IPS-15b (cell line): ENCODE measurements around the gene ARHGAP15.

ENCODE experiments used
- H3K27me3 ChIP-seq: one replicate; pipeline ENCODE4 v1.6.1; 2013; ENCODE audit warnings: low read length; ENCODE audit not compliant: control insufficient read depth, insufficient read depth
- H3K36me3 ChIP-seq: one replicate; pipeline ENCODE4 v1.6.1; 2013; ENCODE audit warnings: low read length; ENCODE audit not compliant: control insufficient read depth, insufficient read depth
- H3K4me1 ChIP-seq: one replicate; pipeline ENCODE4 v1.6.1; 2013; ENCODE audit warnings: mild to moderate bottlenecking, low read length; ENCODE audit not compliant: control insufficient read depth, insufficient read depth
- H3K4me3 ChIP-seq: one replicate; pipeline ENCODE4 v1.5.1; 2013; ENCODE audit warnings: low read depth, low read length
- H3K9ac ChIP-seq: one replicate; pipeline ENCODE4 v1.6.1; 2013; ENCODE audit warnings: low read depth, mild to moderate bottlenecking, low read length
- H3K9me3 ChIP-seq: one replicate; pipeline ENCODE4 v1.6.1; 2013; ENCODE audit warnings: mild to moderate bottlenecking, low read length; ENCODE audit not compliant: control insufficient read depth, insufficient read depth

Gene ARHGAP15

DNA sequence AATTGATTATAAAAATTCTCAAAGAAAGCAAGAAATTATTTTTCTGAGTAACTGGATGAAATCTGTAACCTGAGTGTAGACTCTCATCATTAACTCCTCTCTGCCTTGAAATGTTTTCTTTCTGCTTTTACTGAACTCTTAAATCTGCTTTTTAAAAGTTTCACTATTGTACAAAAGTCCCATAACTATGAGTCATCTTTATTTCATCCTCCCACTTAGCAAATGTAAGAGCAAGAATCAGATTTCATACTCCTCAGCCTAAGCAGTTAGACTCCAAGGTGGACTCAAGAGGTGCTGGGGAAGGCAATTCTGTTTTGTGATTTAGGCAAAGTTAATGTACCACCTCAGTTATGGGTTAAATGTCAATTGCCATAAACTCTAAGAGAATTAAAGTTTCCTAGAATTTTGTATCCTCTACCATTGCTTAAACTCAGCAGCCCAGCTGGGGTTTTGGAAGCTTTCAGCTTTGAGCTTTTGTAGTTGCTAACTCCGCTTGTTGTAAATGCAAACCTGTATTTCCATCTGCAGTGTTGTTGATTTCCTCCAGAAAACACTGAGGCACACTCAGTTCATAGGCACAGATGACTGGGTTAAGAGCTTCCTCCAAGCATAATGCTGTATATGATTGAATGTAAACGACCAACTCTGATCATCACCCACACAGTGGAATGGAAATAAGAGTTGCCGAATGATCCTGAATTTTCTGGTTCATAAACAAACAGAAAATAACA, 268.8 kb downstream of the ARHGAP15 start:
- no peaks in the 10 kb centered on the region for H3K36me3 ChIP-seq
- H3K4me3 ChIP-seq, result no peak overlapping the region
- H3K9ac ChIP-seq, result no peak overlapping the region
- no peaks in the 10 kb centered on the region for H3K27me3 ChIP-seq
- no peaks in the 10 kb centered on the region for H3K9me3 ChIP-seq
- H3K4me1 ChIP-seq, result peaks cover 2% of the 10 kb centered on the region

DNA sequence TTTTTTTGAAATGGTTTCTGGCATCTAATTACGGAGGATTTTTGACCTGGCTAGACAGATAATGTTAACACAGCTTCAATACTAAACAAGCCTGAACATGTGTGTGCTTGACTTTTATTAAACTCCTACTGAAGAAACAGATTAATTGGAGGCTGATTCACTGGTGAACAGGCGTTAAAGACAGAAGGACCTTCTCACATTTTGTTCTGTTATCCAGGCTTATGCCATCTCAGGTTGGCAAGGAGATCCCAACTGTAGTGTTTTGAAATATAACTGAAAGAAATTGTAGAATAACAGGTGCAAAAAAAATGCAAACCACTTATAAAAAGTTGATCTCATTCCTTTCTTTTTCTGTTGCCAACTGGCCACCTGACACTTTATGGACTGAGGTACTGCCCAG, 269.6 kb downstream of the ARHGAP15 start:
- Histone ChIP-seq H3K27me3 (no peaks in the 10 kb centered on the region), H3K4me3 (no peak overlapping the region), H3K4me1 (peaks cover 2% of the 10 kb centered on the region), H3K36me3 (no peaks in the 10 kb centered on the region), H3K9me3 (no peaks in the 10 kb centered on the region), H3K9ac (no peak overlapping the region)

DNA sequence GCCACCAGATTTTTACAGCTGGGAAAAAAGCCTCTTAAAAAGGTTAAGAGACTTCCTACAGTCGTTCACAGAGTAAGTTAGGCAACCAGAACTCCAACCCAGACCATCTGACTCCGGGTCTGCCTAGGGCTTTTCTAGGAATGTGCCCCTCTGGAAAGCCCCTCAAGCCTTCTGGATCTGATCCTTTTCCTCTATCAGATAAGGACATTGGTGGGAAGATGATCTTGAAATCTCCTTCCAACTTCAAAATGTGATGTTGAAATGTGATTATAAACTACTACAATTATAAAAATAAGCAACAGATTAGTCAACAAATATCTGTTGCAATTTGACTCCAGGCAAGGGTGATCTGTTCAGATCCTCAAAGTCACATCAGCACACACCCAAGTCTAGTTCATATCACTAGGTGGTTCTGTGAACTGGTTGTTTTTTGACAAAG, 270.4 kb downstream of the ARHGAP15 start:
- H3K27me3 ChIP-seq, result no peaks in the 10 kb centered on the region

DNA sequence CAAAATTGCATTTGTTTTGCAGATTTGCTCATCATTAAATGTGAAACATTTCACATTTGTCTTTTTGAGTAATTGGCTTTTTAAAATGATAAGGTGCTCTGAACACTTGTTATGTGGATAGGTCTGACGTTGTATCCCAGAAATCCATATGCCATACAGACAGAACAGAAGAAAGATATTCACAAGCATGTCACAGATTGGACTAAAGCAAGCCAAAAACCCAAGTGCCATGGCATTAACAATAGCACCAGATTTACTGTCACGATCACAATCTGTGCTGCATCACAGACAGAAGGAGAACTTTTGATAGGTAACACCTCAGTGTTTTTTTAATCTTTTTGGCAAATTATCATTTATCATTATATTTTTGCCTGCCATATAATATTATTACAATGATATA, 272.6 kb downstream of the ARHGAP15 start:
- no peak overlapping the region for H3K4me3 ChIP-seq
- peaks cover 2% of the 10 kb centered on the region for H3K4me1 ChIP-seq
- no peak overlapping the region for H3K9ac ChIP-seq
- H3K9me3 ChIP-seq, result no peaks in the 10 kb centered on the region
- H3K36me3 ChIP-seq, result no peaks in the 10 kb centered on the region
- H3K27me3 ChIP-seq, result no peaks in the 10 kb centered on the region

More for the DNA sequence above, 270.4 kb downstream of the ARHGAP15 start:
- H3K36me3 ChIP-seq, result no peaks in the 10 kb centered on the region
- no peaks in the 10 kb centered on the region for H3K9me3 ChIP-seq
- H3K9ac ChIP-seq, result no peak overlapping the region
- no peak overlapping the region for H3K4me3 ChIP-seq
- peaks cover 2% of the 10 kb centered on the region for H3K4me1 ChIP-seq

DNA sequence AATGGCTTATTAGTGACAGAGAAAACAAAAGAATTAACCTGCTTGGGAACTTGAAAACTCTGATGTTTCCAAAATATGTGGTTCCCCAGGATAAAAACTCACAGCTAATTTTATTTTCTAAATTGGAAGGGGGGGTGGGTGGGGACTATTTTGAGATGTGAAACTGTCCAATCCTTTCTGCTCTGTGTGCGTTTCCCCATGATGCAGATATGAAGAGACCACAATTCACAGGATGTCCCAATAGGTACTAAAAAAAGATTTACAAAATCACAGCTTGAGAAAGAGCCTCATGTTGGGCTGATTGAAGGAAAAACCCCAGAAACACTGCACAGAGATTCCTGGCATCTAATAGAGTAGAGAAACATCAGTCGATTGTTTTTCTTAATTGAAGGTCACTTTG, 273.2 kb downstream of the ARHGAP15 start:
- peaks cover 2% of the 10 kb centered on the region for H3K4me1 ChIP-seq
- H3K9me3 ChIP-seq, result no peaks in the 10 kb centered on the region
- H3K36me3 ChIP-seq, result no peaks in the 10 kb centered on the region
- no peaks in the 10 kb centered on the region for H3K27me3 ChIP-seq
- no peak overlapping the region for H3K9ac ChIP-seq
- H3K4me3 ChIP-seq, result no peak overlapping the region

DNA sequence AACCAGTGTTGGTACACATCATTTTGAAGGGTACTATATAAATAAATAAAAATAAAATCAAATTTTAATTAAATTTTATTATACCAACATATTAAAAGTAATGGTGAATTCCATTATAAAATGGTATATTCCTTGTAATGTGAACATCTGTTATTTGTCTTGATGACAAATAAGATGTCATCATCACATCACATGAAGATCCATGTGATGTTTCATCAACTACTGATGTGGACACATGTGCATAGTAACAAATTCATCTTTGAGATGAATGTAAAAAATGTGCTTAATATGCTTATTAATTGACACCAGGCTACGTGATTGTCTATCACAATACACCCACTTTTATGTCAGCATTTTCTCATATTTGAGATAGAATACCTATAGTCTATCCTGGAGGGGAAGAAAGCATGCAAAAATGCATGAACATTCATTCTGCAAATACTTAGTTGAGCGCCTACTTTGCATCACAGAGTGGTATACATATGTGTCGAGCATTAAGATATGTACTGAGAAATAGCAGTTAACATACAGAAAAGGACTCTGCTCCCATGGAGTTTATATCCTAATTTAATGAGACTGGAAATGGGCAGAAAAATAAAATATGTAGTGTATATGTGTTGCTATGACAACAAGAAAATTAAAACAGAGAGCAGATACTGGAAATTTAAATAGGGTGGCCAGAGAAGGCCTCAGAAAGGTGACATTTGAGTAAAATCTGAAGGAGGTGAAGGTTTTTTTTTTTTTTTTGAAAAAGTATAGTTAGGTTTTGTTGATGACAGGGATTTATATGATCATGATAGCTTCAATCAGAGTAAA, 281.1 kb downstream of the ARHGAP15 start:
- Histone ChIP-seq H3K9ac (no peak overlapping the region), H3K4me1 (no peaks in the 10 kb centered on the region)

DNA sequence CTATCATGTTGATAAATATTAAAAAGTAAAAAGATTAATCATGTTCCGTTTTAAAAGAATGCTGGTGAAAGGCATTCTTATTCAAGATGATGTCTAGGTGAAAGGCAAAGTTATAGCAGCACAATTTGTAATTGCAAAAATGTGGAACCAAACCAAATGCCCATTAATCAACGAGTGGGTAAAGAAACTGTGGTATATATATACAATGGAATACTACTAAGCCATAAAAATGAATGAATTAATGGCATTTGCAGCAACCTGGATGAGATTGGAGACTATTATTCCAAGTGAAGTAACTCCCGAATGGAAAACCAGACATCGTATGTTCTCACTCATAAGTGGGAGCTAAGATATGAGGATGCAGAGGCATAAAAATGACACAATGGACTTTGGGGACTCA, 286.4 kb downstream of the ARHGAP15 start:
- no peaks in the 10 kb centered on the region for H3K36me3 ChIP-seq
- H3K4me3 ChIP-seq, result no peak overlapping the region
- no peaks in the 10 kb centered on the region for H3K27me3 ChIP-seq
- no peak overlapping the region for H3K9ac ChIP-seq
- no peaks in the 10 kb centered on the region for H3K9me3 ChIP-seq
- H3K4me1 ChIP-seq, result no peaks in the 10 kb centered on the region

More for the DNA sequence above, 281.1 kb downstream of the ARHGAP15 start:
- Histone ChIP-seq H3K27me3 (no peaks in the 10 kb centered on the region), H3K4me3 (no peak overlapping the region), H3K36me3 (no peaks in the 10 kb centered on the region), H3K9me3 (no peaks in the 10 kb centered on the region)

DNA sequence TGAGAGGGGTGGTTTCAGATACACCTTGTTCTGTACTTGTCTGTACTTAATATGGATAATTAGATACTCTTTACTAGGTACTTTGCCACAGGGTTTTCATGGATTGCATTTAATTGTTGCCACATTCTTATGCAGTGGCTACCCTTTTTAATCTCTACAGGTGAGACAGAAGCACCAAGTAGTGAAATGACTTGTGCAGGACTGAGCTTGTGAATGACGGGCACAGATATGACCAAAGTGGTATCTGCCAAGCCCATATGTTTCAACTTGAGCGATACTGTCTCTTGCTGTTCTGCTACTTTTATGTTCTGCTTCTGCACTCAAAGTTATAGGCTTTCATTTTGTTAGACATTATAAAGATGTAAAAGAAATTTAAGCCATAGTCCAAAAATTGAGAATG, 288.2 kb downstream of the ARHGAP15 start:
- Histone ChIP-seq H3K9ac (no peak overlapping the region), H3K36me3 (no peaks in the 10 kb centered on the region), H3K4me3 (no peak overlapping the region), H3K27me3 (no peaks in the 10 kb centered on the region), H3K4me1 (no peaks in the 10 kb centered on the region), H3K9me3 (no peaks in the 10 kb centered on the region)

DNA sequence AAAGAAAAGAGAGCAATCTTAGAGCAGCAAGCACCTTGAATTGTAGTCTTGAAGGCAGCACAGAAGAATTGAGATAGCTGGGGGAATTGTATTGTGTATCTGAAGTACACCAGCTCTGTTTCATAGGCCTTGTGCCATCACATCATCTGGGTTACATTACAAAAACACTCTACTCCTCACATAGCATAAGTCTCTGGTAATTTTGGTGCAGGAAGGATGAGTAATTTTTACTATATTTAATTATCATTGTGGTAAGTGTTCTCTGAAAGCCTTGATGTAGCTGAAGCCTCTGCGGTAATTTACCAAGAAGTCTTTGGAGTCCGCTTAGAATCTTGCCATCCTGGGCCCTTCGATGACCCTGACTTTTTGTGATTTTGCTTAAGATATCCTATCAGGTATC, 291.1 kb downstream of the ARHGAP15 start:
- no peaks in the 10 kb centered on the region for H3K9me3 ChIP-seq
- no peak overlapping the region for H3K4me3 ChIP-seq
- H3K27me3 ChIP-seq, result no peaks in the 10 kb centered on the region
- no peak overlapping the region for H3K9ac ChIP-seq
- H3K36me3 ChIP-seq, result no peaks in the 10 kb centered on the region
- H3K4me1 ChIP-seq, result no peaks in the 10 kb centered on the region

DNA sequence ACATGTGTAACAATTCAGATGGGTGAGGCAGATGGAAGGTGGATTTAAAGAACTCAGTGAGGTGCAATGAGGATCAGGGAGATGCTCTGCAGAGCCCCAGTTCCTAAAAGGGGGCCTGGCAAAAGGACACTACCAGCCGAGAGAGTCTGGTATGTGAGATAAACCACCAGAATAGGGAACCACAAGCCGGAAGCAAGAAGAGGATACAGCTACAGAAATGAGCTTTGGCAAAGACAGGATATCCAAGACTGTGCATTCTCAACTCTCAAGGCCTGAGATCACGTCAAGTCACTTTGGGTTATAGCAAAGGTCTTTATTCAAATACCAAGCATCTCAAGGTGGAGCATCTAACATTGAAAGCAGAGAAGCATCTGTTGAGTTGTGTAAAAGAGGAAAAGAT, 293.5 kb downstream of the ARHGAP15 start:
- H3K9ac ChIP-seq, result no peak overlapping the region
- no peaks in the 10 kb centered on the region for H3K36me3 ChIP-seq
- H3K27me3 ChIP-seq, result no peaks in the 10 kb centered on the region
- H3K4me1 ChIP-seq, result no peaks in the 10 kb centered on the region
- H3K9me3 ChIP-seq, result no peaks in the 10 kb centered on the region
- no peak overlapping the region for H3K4me3 ChIP-seq

DNA sequence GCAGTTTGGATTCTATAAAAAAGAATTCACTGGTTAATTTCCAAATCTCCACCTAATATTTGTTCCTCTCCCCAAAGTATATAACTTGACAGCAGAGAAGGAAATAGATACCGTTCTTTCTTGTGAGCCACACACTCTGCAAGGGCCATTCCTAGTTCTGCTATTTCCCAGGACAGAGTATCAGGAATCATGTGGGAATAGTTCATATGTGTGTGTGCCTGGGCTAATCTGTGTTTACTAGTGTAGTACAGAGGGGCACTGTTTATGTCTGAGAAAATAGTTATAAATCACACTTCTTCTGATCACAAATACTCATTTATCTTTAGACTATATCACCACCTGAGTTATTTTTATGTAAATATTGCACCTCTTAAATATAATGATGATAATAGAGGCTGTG, 296.7 kb downstream of the ARHGAP15 start:
- Histone ChIP-seq H3K36me3 (no peaks in the 10 kb centered on the region), H3K9me3 (no peaks in the 10 kb centered on the region), H3K27me3 (no peaks in the 10 kb centered on the region), H3K4me1 (no peaks in the 10 kb centered on the region), H3K9ac (no peak overlapping the region), H3K4me3 (no peak overlapping the region)

DNA sequence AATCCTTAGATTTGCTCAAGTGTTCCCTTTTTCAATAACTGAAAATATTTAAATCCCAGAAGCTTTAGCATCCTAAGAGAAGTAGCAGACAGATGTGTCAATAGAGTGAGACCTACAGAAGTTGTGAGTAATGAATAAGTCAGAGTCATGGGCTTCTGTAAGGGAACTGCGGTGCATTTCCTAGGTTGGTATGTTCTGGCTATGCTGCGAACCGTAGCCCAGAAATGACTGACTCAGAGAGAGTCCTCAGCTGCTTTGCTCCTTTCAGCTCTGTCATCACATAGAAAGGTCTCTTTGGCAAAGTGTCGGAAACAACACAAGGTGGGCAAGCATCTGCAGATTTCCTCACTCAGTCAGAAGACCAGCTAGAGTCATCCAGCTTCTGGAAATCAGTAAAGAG, 297.1 kb downstream of the ARHGAP15 start:
- Histone ChIP-seq H3K36me3 (no peaks in the 10 kb centered on the region), H3K4me3 (no peak overlapping the region), H3K4me1 (no peaks in the 10 kb centered on the region), H3K27me3 (no peaks in the 10 kb centered on the region), H3K9ac (no peak overlapping the region), H3K9me3 (no peaks in the 10 kb centered on the region)
